MCF 10A (cell line): ENCODE results near the gene RPH3AL. TPM values are rescaled to one million over a fixed set of nuclear protein-coding genes. Genes with fewer than 3 reads are reported as not detected.

ENCODE experiments used
- BruUV-seq: library from RNA; stranded (reverse); fragments of 400-500 nt; replicated peaks from 2 replicates; lab custom pipeline; 2021; lab: Mats Ljungman, UMichigan
- CTCF ChIA-PET: fragments of 300-600 bp; sonication (Branson Sonifier 250); formaldehyde crosslinking; extraction: SDS; loops from one replicate; lab custom pipeline; 2021; ENCODE audit warnings: antibody characterized with exemption, inconsistent platforms; lab: Yijun Ruan, JAX
- POLR2A ChIA-PET: fragments of 300-600, 350-650 bp; sonication (Branson Sonifier 250); formaldehyde crosslinking; extraction: SDS; loops from one replicate; lab custom pipeline; 2020; ENCODE audit warnings: antibody characterized with exemption, inconsistent platforms; lab: Yijun Ruan, JAX
- DNase-seq: peaks from one replicate; pipeline ENCODE4 v3.0.0-alpha.2; 2018; ENCODE audit not compliant: unreplicated experiment
- H3K27ac Mint-ChIP-seq: one replicate; pipeline ENCODE4 v1.8.0; 2022; ENCODE audit warnings: mild to moderate bottlenecking, low read depth, mixed read lengths; ENCODE audit not compliant: unreplicated experiment
- H3K27me3 Mint-ChIP-seq: one replicate; pipeline ENCODE4 v1.8.0; 2022; ENCODE audit warnings: mixed read lengths; ENCODE audit not compliant: insufficient read depth, unreplicated experiment
- H3K36me3 Mint-ChIP-seq: one replicate; pipeline ENCODE4 v1.8.0; 2022; ENCODE audit warnings: mild to moderate bottlenecking, moderate library complexity, mixed read lengths; ENCODE audit not compliant: insufficient read depth, unreplicated experiment
- H3K4me1 Mint-ChIP-seq: one replicate; pipeline ENCODE4 v1.8.0; 2022; ENCODE audit warnings: mixed read lengths; ENCODE audit not compliant: insufficient read depth, unreplicated experiment
- H3K4me3 Mint-ChIP-seq: one replicate; pipeline ENCODE4 v1.8.0; 2022; ENCODE audit warnings: mild to moderate bottlenecking, moderate library complexity, mixed read lengths; ENCODE audit not compliant: unreplicated experiment
- H3K9me3 Mint-ChIP-seq: one replicate; pipeline ENCODE4 v1.8.0; 2022; ENCODE audit warnings: mixed read lengths; ENCODE audit not compliant: unreplicated experiment
- intact Hi-C: fragments of 100-400 bp; cut with micrococcal nuclease; formaldehyde crosslinking; loops from 2 replicates; pipeline ENCODE4 v1.14.1; 2022
- total RNA-seq: library from RNA; stranded (reverse); gene quantifications from 2 replicates; pipeline ENCODE4 v1.2.3, GENCODE V29; 2022
- TF ChIP-seq, protein P1 (sequence below): fragments of 200-600 bp; IDR thresholded peaks from one replicate; pipeline ENCODE4 v1.8.0; 2022; ENCODE audit warnings: antibody characterized with exemption, mild to moderate bottlenecking; ENCODE audit not compliant: unreplicated experiment

RPH3AL gene
- total RNA-seq, 1 experiment from 2014 or later, result 0.89 TPM

DNA sequence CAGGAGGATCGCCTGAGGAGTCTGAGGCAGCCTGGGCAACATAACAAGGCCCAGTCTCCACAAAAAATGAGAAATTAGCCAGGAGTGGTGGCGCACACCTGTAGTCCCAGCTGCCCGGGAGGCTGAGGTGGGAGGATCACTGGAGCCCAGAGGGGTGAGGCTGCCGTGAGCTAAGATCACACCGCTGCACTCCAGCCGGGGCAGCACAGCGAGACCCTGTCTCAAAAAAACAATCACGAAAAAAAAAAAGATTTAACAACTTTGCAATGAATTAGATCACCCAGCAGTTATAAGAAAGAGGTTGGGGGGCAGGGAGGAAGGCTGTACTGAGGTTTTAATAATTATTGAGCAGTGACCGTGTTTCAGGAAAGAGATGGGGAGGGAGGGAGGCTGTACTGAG, 49.4 kb downstream of the RPH3AL start:
- intact Hi-C loops, result no loop called here
- no TSS peak for BruUV-seq
- H3K9me3 Mint-ChIP-seq, result no peaks in the 10 kb centered on the region
- no peaks in the 10 kb centered on the region for H3K36me3 Mint-ChIP-seq
- CTCF ChIA-PET, result no interaction called here
- H3K27me3 Mint-ChIP-seq, result peaks cover 3% of the 10 kb centered on the region
- TF ChIP-seq, protein P1, sequence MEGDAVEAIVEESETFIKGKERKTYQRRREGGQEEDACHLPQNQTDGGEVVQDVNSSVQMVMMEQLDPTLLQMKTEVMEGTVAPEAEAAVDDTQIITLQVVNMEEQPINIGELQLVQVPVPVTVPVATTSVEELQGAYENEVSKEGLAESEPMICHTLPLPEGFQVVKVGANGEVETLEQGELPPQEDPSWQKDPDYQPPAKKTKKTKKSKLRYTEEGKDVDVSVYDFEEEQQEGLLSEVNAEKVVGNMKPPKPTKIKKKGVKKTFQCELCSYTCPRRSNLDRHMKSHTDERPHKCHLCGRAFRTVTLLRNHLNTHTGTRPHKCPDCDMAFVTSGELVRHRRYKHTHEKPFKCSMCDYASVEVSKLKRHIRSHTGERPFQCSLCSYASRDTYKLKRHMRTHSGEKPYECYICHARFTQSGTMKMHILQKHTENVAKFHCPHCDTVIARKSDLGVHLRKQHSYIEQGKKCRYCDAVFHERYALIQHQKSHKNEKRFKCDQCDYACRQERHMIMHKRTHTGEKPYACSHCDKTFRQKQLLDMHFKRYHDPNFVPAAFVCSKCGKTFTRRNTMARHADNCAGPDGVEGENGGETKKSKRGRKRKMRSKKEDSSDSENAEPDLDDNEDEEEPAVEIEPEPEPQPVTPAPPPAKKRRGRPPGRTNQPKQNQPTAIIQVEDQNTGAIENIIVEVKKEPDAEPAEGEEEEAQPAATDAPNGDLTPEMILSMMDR, result no peak
- no peak overlapping the region for H3K4me3 Mint-ChIP-seq
- POLR2A ChIA-PET, result no interaction called here
- H3K27ac Mint-ChIP-seq, result no peak overlapping the region
- no peak for DNase-seq
- H3K4me1 Mint-ChIP-seq, result no peaks in the 10 kb centered on the region

GRCh38 chr17:302300-302698, 50.3 kb downstream of the RPH3AL start:
- H3K27ac Mint-ChIP-seq, result no peak overlapping the region
- H3K4me1 Mint-ChIP-seq, result no peaks in the 10 kb centered on the region
- no peak overlapping the region for H3K4me3 Mint-ChIP-seq
- H3K36me3 Mint-ChIP-seq, result no peaks in the 10 kb centered on the region
- TF ChIP-seq, protein P1, result no peak
- CTCF ChIA-PET, result no interaction called here
- no TSS peak for BruUV-seq
- POLR2A ChIA-PET, result no interaction called here
- H3K9me3 Mint-ChIP-seq, result no peaks in the 10 kb centered on the region
- intact Hi-C loops, result no loop called here
- DNase-seq, result no peak
- H3K27me3 Mint-ChIP-seq, result peaks cover 10% of the 10 kb centered on the region

DNA sequence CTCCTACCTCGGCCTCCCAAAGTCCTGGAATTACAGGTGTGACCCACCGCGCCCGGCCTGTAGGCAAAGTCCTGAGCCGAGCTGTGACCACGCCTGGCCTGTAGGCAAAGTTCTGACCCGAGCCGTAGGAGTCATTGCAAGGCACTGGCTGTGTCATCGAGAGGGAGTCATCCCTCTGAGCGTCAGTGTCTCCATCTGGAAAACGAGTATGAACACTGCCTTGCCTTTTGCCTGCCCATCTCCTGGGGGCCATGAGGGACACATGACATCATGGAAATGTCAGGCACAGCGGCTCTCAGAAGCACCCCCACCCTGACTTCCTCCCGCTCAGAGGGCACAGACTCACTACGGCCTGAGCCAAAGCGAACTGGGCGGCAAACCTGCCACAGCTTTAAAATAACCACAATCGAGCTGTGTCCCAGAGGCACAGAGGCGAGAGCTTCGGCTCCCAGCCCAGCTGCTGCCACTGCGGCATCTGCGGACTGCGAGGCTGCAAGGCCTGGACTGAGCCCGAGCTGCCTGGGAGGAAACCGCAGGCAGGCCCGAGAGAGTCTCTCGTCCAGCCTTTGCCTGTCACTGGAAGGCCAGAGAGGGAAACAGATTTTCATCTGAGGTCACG, 50.8 kb downstream of the RPH3AL start:
- Mint-ChIP-seq H3K27me3 (peaks cover 10% of the 10 kb centered on the region), H3K9me3 (no peaks in the 10 kb centered on the region), H3K27ac (no peak overlapping the region), H3K4me1 (no peaks in the 10 kb centered on the region), H3K4me3 (no peak overlapping the region), H3K36me3 (no peaks in the 10 kb centered on the region)
- BruUV-seq, result no TSS peak
- TF ChIP-seq, protein P1, result no peak
- no peak for DNase-seq
- ChIA-PET CTCF (no interaction called here), POLR2A (no interaction called here)
- intact Hi-C loops, result no loop called here

DNA sequence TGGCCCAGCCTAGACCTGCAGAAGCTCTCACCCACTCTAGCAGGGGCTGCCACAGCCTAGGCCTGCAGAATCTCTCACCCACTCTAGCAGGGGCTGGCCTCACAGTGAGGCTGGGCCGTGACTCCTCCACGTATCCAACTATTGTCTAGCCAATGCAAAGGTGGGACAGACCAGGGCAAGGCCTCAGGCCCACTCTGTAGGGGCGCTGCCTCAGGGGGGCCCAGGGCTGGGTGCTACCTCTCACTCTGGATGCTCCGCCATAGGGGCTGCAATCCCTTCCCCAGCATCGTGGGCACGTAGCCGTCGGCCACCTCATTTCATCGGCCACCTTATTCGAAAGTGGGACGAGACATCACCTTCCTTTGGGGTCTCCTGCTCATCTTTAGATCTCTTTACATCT, 51.7 kb downstream of the RPH3AL start:
- Mint-ChIP-seq H3K4me3 (no peak overlapping the region), H3K27me3 (peaks cover 18% of the 10 kb centered on the region), H3K9me3 (no peaks in the 10 kb centered on the region), H3K36me3 (no peaks in the 10 kb centered on the region), H3K27ac (no peak overlapping the region), H3K4me1 (no peaks in the 10 kb centered on the region)
- ChIA-PET CTCF (no interaction called here), POLR2A (no interaction called here)
- intact Hi-C loops, result no loop called here
- DNase-seq, result no peak
- BruUV-seq, result no TSS peak
- TF ChIP-seq, protein P1, result no peak
